DMS53 treated with DMSO at 0.1 percent for 48 hours (cell line): ENCODE measurements around the gene APLF.

Source experiments
- DNase-seq: peaks from one replicate; lab custom pipeline; 2025; ENCODE audit not compliant: unreplicated experiment; lab: John Stamatoyannopoulos, UW

APLF gene

GRCh38 chr2:68467077-68467960 is at the start of gene APLF, which contains the start of gene FBXO48:
TSS of gene APLF (plus strand) at chr2:68467585. CDS start at chr2:68467732, 147 bp downstream.
TSS of gene FBXO48 (minus strand) at chr2:68467294. CDS start at chr2:68465145, 2,149 bp downstream.
- DNase-seq = peak; percentile 95

- no peak for DNase-seq
Observed at GRCh38 chr2:68417926-68418325, 49.5 kb upstream of the APLF start.

- DNase-seq = no peak
Observed at GRCh38 chr2:68418419-68418818, 49.0 kb upstream of the APLF start.

- DNase-seq = no peak
Observed at GRCh38 chr2:68418855-68419254, 48.5 kb upstream of the APLF start.

- DNase-seq = peak; percentile 43
Observed at GRCh38 chr2:68420254-68420910, 47.0 kb upstream of the APLF start.

GRCh38 chr2:68423966-68424650 is 43.3 kb upstream of the APLF start:
- no peak for DNase-seq

- DNase-seq = no peak
Observed at GRCh38 chr2:68425503-68425902, 41.9 kb upstream of the APLF start.

GRCh38 chr2:68426446-68426845 is 40.9 kb upstream of the APLF start:
- no peak for DNase-seq

GRCh38 chr2:68426848-68427579 is 40.4 kb upstream of the APLF start:
- DNase-seq = no peak

- DNase-seq = no peak
Observed at GRCh38 chr2:68428126-68428525, 39.3 kb upstream of the APLF start.

- DNase-seq = no peak
Observed at GRCh38 chr2:68428746-68429145, 38.6 kb upstream of the APLF start.

GRCh38 chr2:68429311-68429826 is 38.0 kb upstream of the APLF start:
- no peak for DNase-seq

GRCh38 chr2:68431316-68431972 is 35.9 kb upstream of the APLF start:
- DNase-seq = no peak

- peak; percentile 60 for DNase-seq
Observed at GRCh38 chr2:68432696-68433658, 34.4 kb upstream of the APLF start.

- DNase-seq = no peak
Observed at GRCh38 chr2:68434981-68435380, 32.4 kb upstream of the APLF start.

- no peak for DNase-seq
Observed at GRCh38 chr2:68435615-68436014, 31.8 kb upstream of the APLF start.

- DNase-seq = no peak
Observed at GRCh38 chr2:68436270-68436669, 31.1 kb upstream of the APLF start.

- DNase-seq = no peak
Observed at GRCh38 chr2:68438455-68439303, 28.7 kb upstream of the APLF start.
